Gastrocnemius medialis (tissue), 4 donors: ENCODE results near the gene PERCC1.

Experiments used
- CTCF ChIP-seq, 5 experiments: fragments of 450-650 bp in 3 of 5; fragments of 200-600 bp in 2 of 5; sonication (generic) in 2 of 5; IDR thresholded peaks in 4 of 5; conservative IDR thresholded peaks in 1 of 5; 1 replicate in 4 of 5; 2 replicates in 1 of 5; pipeline ENCODE4 v1.5.1; 2016 to 2019; ENCODE audit warnings: antibody characterized with exemption in 5 of 5, mild to moderate bottlenecking in 3 of 5, moderate library complexity in 3 of 5
- POLR2A ChIP-seq, 2 donors: fragments of 450-650 bp; IDR thresholded peaks; one replicate each; pipeline ENCODE4 v1.6.1; 2017; ENCODE audit warnings: antibody characterized with exemption in 2 of 2, mild to moderate bottlenecking in 2 of 2, moderate library complexity in 2 of 2

GRCh38 chr16:1453316-1453715 is 22.4 kb downstream of the PERCC1 start:
- no peak for TF ChIP-seq CTCF (IDR thresholded peaks at IDR 0.05 in 4 of 5, conservative IDR thresholded peaks at IDR 0.05 in 1 of 5)
- no peak for TF ChIP-seq POLR2A (IDR thresholded peaks at IDR 0.05)
